ENCODE measurements around the gene NUCKS1. TPM values are rescaled to one million over a fixed set of nuclear protein-coding genes. Genes with fewer than 3 reads are reported as not detected.

NUCKS1 gene
- total and polyA plus RNA-seq, 2 of the 8 experiments (the other 6 are each of a cell fraction or from before 2014, with no cell fraction given), result 126 to 461 TPM

- no peaks in the 10 kb centered on the region for H3K79me2 ChIP-seq (ENCODE audit: control insufficient read depth in 1 of 2, insufficient read depth in 2 of 2, low read length in 2 of 2)
- no peaks in the 10 kb centered on the region for H4K20me1 ChIP-seq (replicated peaks in 1 of 2; ENCODE audit: control insufficient read depth in 1 of 2, insufficient read depth in 2 of 2, low read length in 2 of 2)
- no peak overlapping the region for H3K56ac ChIP-seq (replicated peaks; ENCODE audit: insufficient read length, low read depth, low read length)
- no peak overlapping the region for H3K4me2 ChIP-seq (ENCODE audit: insufficient read depth in 1 of 2, low read depth in 2 of 2, low read length in 2 of 2)
- H2AFZ ChIP-seq (ENCODE audit: low read length), result no peak overlapping the region
- H3K18ac ChIP-seq (ENCODE audit: extremely low read depth, low read length), result no peak overlapping the region
- FAIRE-seq (no peak), DNase-seq (ENCODE audit: low read depth in 1 of 2, low spot score in 2 of 2) (no peak)
- no peak overlapping the region for H2AK5ac ChIP-seq (ENCODE audit: low read depth, low read length)
- no peaks in the 10 kb centered on the region for H3K79me1 ChIP-seq (ENCODE audit: low read depth, low read length)
- no peak overlapping the region for H4K5ac ChIP-seq (ENCODE audit: insufficient read length, low read depth, low read length)
- H3K4ac ChIP-seq (replicated peaks; ENCODE audit: insufficient read length, low read depth, low read length), result no peak overlapping the region
- no peak overlapping the region for H3K23ac ChIP-seq (ENCODE audit: insufficient read length)
- no peak overlapping the region for H4K91ac ChIP-seq (replicated peaks; ENCODE audit: insufficient read length, low read length)
- no peak overlapping the region for H3K9ac ChIP-seq (replicated peaks in 1 of 4; ENCODE audit: extremely low read depth in 1 of 4, low read depth in 3 of 4, low read length in 3 of 4)
- 86% methylated on average over 10 of the region's 10 CpGs; no CpG with 5 or more reads in 1 of the 2 experiments for WGBS, 2 experiments (ENCODE audit: extremely low coverage in 1 of 2, insufficient coverage in 1 of 2, insufficient read length in 1 of 2, insufficient replicate concordance in 2 of 2, low coverage in 1 of 2, low lambda C conversion rate in 2 of 2, missing lambda C conversion rate in 1 of 2)
- no peak overlapping the region for H2BK20ac ChIP-seq (ENCODE audit: low read length)
- H3K23me2 ChIP-seq (ENCODE audit: low read depth, low read length), result no peaks in the 10 kb centered on the region; the same call in 1 of the 2 replicates
- no peaks in the 10 kb centered on the region for H3K4me1 ChIP-seq (replicated peaks in 1 of 4; ENCODE audit: control insufficient read depth in 3 of 4, insufficient read depth in 4 of 4, low read length in 3 of 4)
- peaks cover 4 to 12% (median 7%) of the 10 kb centered on the region in 4 experiments; a peak in 6 of 8 replicates for H3K36me3 ChIP-seq (ENCODE audit: control insufficient read depth in 2 of 4, insufficient read depth in 4 of 4, low read length in 3 of 4)
- H2BK15ac ChIP-seq (ENCODE audit: low read length), result no peak overlapping the region
- no peak overlapping the region for H4K8ac ChIP-seq (ENCODE audit: extremely low read depth, insufficient read depth, low read length)
- no peak overlapping the region for H3K4me3 ChIP-seq (ENCODE audit: extremely low read depth in 1 of 4, insufficient read depth in 2 of 4, low read depth in 3 of 4, low read length in 4 of 4)
- no peak overlapping the region for H3K27ac ChIP-seq (ENCODE audit: low read depth, low read length)
- POLR2A ChIA-PET (ENCODE audit: partially characterized antibody), result interaction anchor here (0.9 to 1.6 kb wide), 8 partner anchors 13 to 121 kb away, joined by 3 to 7 read pairs (median 4); partner anchors contain the start of genes RAB29 and SLC41A1
- no peaks in the 10 kb centered on the region for H3K9me3 ChIP-seq (ENCODE audit: insufficient read depth in 2 of 2, low read depth in 1 of 2, low read length in 1 of 2)
- H2BK12ac ChIP-seq (ENCODE audit: low read depth, low read length), result no peak overlapping the region
- H2BK120ac ChIP-seq (replicated peaks; ENCODE audit: low read depth, low read length), result no peak overlapping the region
- H2BK5ac ChIP-seq (ENCODE audit: low read depth, low read length), result no peak overlapping the region
- CTCF ChIA-PET (ENCODE audit: partially characterized antibody), result interaction anchor here (0.9 to 11.7 kb wide), 9 partner anchors 8 to 194 kb away, joined by 3 to 206 read pairs (median 4); no protein-coding TSS in a partner anchor
- H3K27me3 ChIP-seq (replicated peaks in 1 of 4; ENCODE audit: control insufficient read depth in 3 of 4, extremely low read depth in 1 of 4, insufficient read depth in 3 of 4, low read length in 3 of 4), result no peaks in the 10 kb centered on the region
- H3K14ac ChIP-seq (ENCODE audit: insufficient read length), result no peak overlapping the region
- no peak for TF ChIP-seq SP1 (IDR thresholded peaks at IDR 0.05; ENCODE audit: low read depth, low read length)
- TF ChIP-seq NANOG (IDR thresholded peaks at IDR 0.05; ENCODE audit: insufficient read depth, low read depth, low read length, poor library complexity, severe bottlenecking), result no peak
- TF ChIP-seq KDM5A (IDR thresholded peaks at IDR 0.05; ENCODE audit: low read length), result no peak
- TF ChIP-seq SAP30 (IDR thresholded peaks at IDR 0.05; ENCODE audit: insufficient read depth, insufficient replicate concordance, low read length), result no peak
- TF ChIP-seq FOSL1 (IDR thresholded peaks at IDR 0.05; ENCODE audit: insufficient read depth, low read depth, low read length), result no peak
- TF ChIP-seq HDAC6 (IDR thresholded peaks at IDR 0.05; ENCODE audit: low read depth, low read length), result no peak
- no peak for TF ChIP-seq CHD2 (IDR thresholded peaks at IDR 0.05; ENCODE audit: low read length)
- TF ChIP-seq GABPA (IDR thresholded peaks at IDR 0.05; ENCODE audit: borderline replicate concordance, insufficient read depth, low read length), result no peak
- TF ChIP-seq, protein P1, sequence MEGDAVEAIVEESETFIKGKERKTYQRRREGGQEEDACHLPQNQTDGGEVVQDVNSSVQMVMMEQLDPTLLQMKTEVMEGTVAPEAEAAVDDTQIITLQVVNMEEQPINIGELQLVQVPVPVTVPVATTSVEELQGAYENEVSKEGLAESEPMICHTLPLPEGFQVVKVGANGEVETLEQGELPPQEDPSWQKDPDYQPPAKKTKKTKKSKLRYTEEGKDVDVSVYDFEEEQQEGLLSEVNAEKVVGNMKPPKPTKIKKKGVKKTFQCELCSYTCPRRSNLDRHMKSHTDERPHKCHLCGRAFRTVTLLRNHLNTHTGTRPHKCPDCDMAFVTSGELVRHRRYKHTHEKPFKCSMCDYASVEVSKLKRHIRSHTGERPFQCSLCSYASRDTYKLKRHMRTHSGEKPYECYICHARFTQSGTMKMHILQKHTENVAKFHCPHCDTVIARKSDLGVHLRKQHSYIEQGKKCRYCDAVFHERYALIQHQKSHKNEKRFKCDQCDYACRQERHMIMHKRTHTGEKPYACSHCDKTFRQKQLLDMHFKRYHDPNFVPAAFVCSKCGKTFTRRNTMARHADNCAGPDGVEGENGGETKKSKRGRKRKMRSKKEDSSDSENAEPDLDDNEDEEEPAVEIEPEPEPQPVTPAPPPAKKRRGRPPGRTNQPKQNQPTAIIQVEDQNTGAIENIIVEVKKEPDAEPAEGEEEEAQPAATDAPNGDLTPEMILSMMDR (IDR thresholded peaks at IDR 0.05; ENCODE audit: control extremely low read depth in 1 of 3, insufficient read depth in 1 of 3, low read depth in 1 of 3, low read length in 3 of 3), result no peak
- no peak for TF ChIP-seq CEBPB (IDR thresholded peaks at IDR 0.05; ENCODE audit: low read depth, low read length)
These were observed 37.4 kb upstream of the NUCKS1 start for GRCh38 chr1:205787287-205787916.

Measured in H1 (cell line).